CD4-positive, alpha-beta T cell (primary cell): ENCODE data around the gene LGSN. TPM values are rescaled to one million over a fixed set of nuclear protein-coding genes. Genes with fewer than 3 reads are reported as not detected.
"Not testable (repeated sequence)": the region's sequence is repeated elsewhere in the genome, so short reads cannot be mapped to it uniquely, and the experiment has no call there.

Experiments used
- ATAC-seq: fragments of 200-7000 bp; cut with Tn5 transposase; one replicate; pipeline ENCODE4 v1.10.0; 2022; ENCODE audit warnings: mild to moderate bottlenecking; ENCODE audit not compliant: poor library complexity
- CTCF ChIA-PET: fragments of 350-600 bp; sonication (Branson Sonifier 250); formaldehyde crosslinking; loops from one replicate; lab custom pipeline; 2021; ENCODE audit warnings: antibody characterized with exemption, inconsistent platforms; lab: Charles Lee
- POLR2A ChIA-PET: fragments of 350-600 bp; sonication (Branson Sonifier 250); formaldehyde crosslinking; loops from one replicate; lab custom pipeline; 2021; ENCODE audit warnings: antibody characterized with exemption, inconsistent platforms; lab: Charles Lee
- DNase-seq, 14 experiments: peaks; one replicate each; pipeline ENCODE4 v3.0.0-alpha.2; 2013 to 2020; ENCODE audit warnings: mixed read lengths in 2 of 14
- H3K27ac ChIP-seq, 2 donors: one replicate each; pipeline versions ENCODE4 v1.5.1 to v1.7.0; 2013; ENCODE audit warnings: low read length in 2 of 2, low read depth in 1 of 2, mild to moderate bottlenecking in 1 of 2
- H3K27me3 ChIP-seq, 2 experiments: 1 replicate in 1 of 2; 2 replicates in 1 of 2; pipeline versions ENCODE4 v1.6.1 to v1.7.0; 2013; ENCODE audit warnings: low read length in 2 of 2, control low read depth in 1 of 2, mild to moderate bottlenecking in 1 of 2, moderate library complexity in 1 of 2; ENCODE audit not compliant: insufficient read depth in 2 of 2, control insufficient read depth in 1 of 2
- H3K36me3 ChIP-seq: one replicate; pipeline ENCODE4 v1.6.1; 2013; ENCODE audit warnings: low read length, control low read depth; ENCODE audit not compliant: insufficient read depth
- H3K4me1 ChIP-seq: one replicate; pipeline ENCODE4 v1.6.1; 2013; ENCODE audit warnings: low read length, control low read depth; ENCODE audit not compliant: insufficient read depth
- H3K4me3 ChIP-seq: one replicate; pipeline ENCODE4 v1.5.1; 2013; ENCODE audit warnings: mild to moderate bottlenecking, low read length, moderate library complexity
- H3K9me3 ChIP-seq, 2 experiments: 1 replicate in 1 of 2; 2 replicates in 1 of 2; pipeline versions ENCODE4 v1.6.1 to v1.7.0; 2013; ENCODE audit warnings: low read length in 2 of 2, mild to moderate bottlenecking in 2 of 2, control low read depth in 1 of 2, moderate library complexity in 1 of 2; ENCODE audit not compliant: control insufficient read depth in 1 of 2, insufficient read depth in 1 of 2
- H3K27ac Mint-ChIP-seq: one replicate; pipeline ENCODE4 v1.8.0; 2020; ENCODE audit warnings: mixed read lengths
- H3K27me3 Mint-ChIP-seq: one replicate; pipeline ENCODE4 v1.8.0; 2021; ENCODE audit warnings: mixed read lengths
- H3K36me3 Mint-ChIP-seq: one replicate; pipeline ENCODE4 v1.8.0; 2021; ENCODE audit warnings: low read depth, mixed read lengths
- H3K4me1 Mint-ChIP-seq: one replicate; pipeline ENCODE4 v1.8.0; 2021; ENCODE audit warnings: low read depth, mixed read lengths
- H3K4me3 Mint-ChIP-seq: one replicate; pipeline ENCODE4 v1.8.0; 2020; ENCODE audit warnings: mild to moderate bottlenecking, mixed read lengths
- H3K9me3 Mint-ChIP-seq: one replicate; pipeline ENCODE4 v1.8.0; 2020; ENCODE audit warnings: mixed read lengths
- CTCF ChIP-seq: fragments of 200-600 bp; IDR thresholded peaks from one replicate; pipeline ENCODE4 v1.8.0; 2022; ENCODE audit warnings: antibody characterized with exemption, mild to moderate bottlenecking
- intact Hi-C, 2 experiments: fragments of 100-400 bp; cut with DNase I in 1 of 2; cut with micrococcal nuclease in 1 of 2; formaldehyde crosslinking; loops; one replicate each; pipeline versions ENCODE4 v1.15.1 to v1.9.0; 2023 to 2025; cut with DNase I, micrococcal nuclease
- polyA plus RNA-seq, 2 donors: library from polyadenylated mRNA; unstranded; fragments of 120-200 nt; gene quantifications; one replicate each; pipeline ENCODE4 v1.2.1, GENCODE V29; 2013
- total RNA-seq, 174 experiments: library from RNA in 2 of 174; stranded (reverse) in 2 of 174; gene quantifications; one replicate each; pipeline ENCODE4 v1.2.3 and lab custom pipeline; 2021 to 2026

The LGSN gene
- not detected for total RNA-seq
- 0.21 TPM for polyA plus RNA-seq (2013, experiment 1 of 2)
- 0.04 TPM for polyA plus RNA-seq (2013, experiment 2 of 2)
- 0 to 1.6 (median 0.11) reads per million in 172 experiments for total RNA-seq (lab: John Stamatoyannopoulos, UW)

GRCh38 chr6:63319939-63320338, at the start of gene LGSN:
LGSN (minus strand) TSS chr6:63319983; CDS start chr6:63319943, 40 bp downstream.
- no peaks in the 10 kb centered on the region for H3K36me3 Mint-ChIP-seq
- POLR2A ChIA-PET: no interaction called here
- Histone ChIP-seq H3K4me3 (no peak within 1 kb of the TSS), H3K9me3 (no peaks in the 10 kb centered on the region), H3K4me1 (no peaks in the 10 kb centered on the region), H3K36me3 (no peaks in the 10 kb centered on the region), H3K27me3 (no peaks in the 10 kb centered on the region), H3K27ac (no peak within 1 kb of the TSS)
- intact Hi-C loops: no loop called here
- no peak within 1 kb of the TSS for H3K27ac Mint-ChIP-seq
- H3K27me3 Mint-ChIP-seq: no peaks in the 10 kb centered on the region
- no peaks in the 10 kb centered on the region for H3K4me1 Mint-ChIP-seq
- no peak within 1 kb of the TSS for H3K4me3 Mint-ChIP-seq
- ATAC-seq (no peak), DNase-seq (no peak)
- no peak for TF ChIP-seq CTCF
- peaks cover 3% of the 10 kb centered on the region for H3K9me3 Mint-ChIP-seq
- CTCF ChIA-PET: interaction anchor here (0.6 kb wide), 1 partner anchor 163 kb away, joined by 3 read pairs; no protein-coding TSS in a partner anchor

GRCh38 chr6:63368347-63368746, 48.6 kb upstream of the LGSN start:
- H3K4me1 ChIP-seq: no peaks in the 10 kb centered on the region
- Mint-ChIP-seq H3K27me3 (no peaks in the 10 kb centered on the region), H3K4me1 (no peaks in the 10 kb centered on the region), H3K4me3 (no peak overlapping the region), H3K27ac (no peak overlapping the region), H3K9me3 (peaks cover 5% of the 10 kb centered on the region), H3K36me3 (no peaks in the 10 kb centered on the region)
- ChIA-PET CTCF (no interaction called here), POLR2A (no interaction called here)
- H3K27me3 ChIP-seq: no peaks in the 10 kb centered on the region
- no peak for TF ChIP-seq CTCF
- no peak overlapping the region for H3K27ac ChIP-seq
- H3K9me3 ChIP-seq: peaks cover 0 to 4% of the 10 kb centered on the region in 2 experiments
- intact Hi-C loops: no loop called here
- DNase-seq (no peak), ATAC-seq (no peak)
- no peak overlapping the region for H3K4me3 ChIP-seq
- no peaks in the 10 kb centered on the region for H3K36me3 ChIP-seq

GRCh38 chr6:63362500-63363120, 42.8 kb upstream of the LGSN start:
- DNase-seq, ATAC-seq, H3K4me1 ChIP-seq, H3K9me3 Mint-ChIP-seq, intact Hi-C loops, H3K27ac ChIP-seq, H3K36me3 Mint-ChIP-seq, H3K27ac Mint-ChIP-seq, H3K4me1 Mint-ChIP-seq, H3K4me3 Mint-ChIP-seq, H3K27me3 Mint-ChIP-seq, H3K36me3 ChIP-seq, CTCF ChIA-PET, H3K4me3 ChIP-seq, H3K27me3 ChIP-seq, POLR2A ChIA-PET: not testable (repeated sequence)
- H3K9me3 ChIP-seq: peaks cover 0 to 16% of the 10 kb centered on the region in 2 experiments

GRCh38 chr6:63357384-63357783, 37.6 kb upstream of the LGSN start:
- H3K4me1 Mint-ChIP-seq, POLR2A ChIA-PET, ATAC-seq, H3K36me3 Mint-ChIP-seq, H3K27ac ChIP-seq, CTCF ChIA-PET, H3K4me1 ChIP-seq, H3K27ac Mint-ChIP-seq, DNase-seq, H3K9me3 Mint-ChIP-seq, H3K27me3 Mint-ChIP-seq, H3K27me3 ChIP-seq, intact Hi-C loops, H3K4me3 ChIP-seq, H3K36me3 ChIP-seq, H3K4me3 Mint-ChIP-seq: not testable (repeated sequence)
- H3K9me3 ChIP-seq: peaks cover 0 to 11% of the 10 kb centered on the region in 2 experiments
